ENCODE measurements around the gene CTNS.

GRCh38 chr17:3643889-3644349, 7.4 kb downstream of the CTNS start:
- TF ChIP-seq CTCF (optimal IDR thresholded peaks at IDR 0.05 in 1 of 3, IDR thresholded peaks at IDR 0.05 in 1 of 3, conservative IDR thresholded peaks at IDR 0.05 in 1 of 3; ENCODE audit: extremely low read depth in 1 of 3, insufficient read depth in 2 of 3, low read length in 3 of 3) = no peak
- no peak for TF ChIP-seq EZH2 (IDR thresholded peaks at IDR 0.05; ENCODE audit: low read length)

Measured in keratinocyte (primary cell).